Iris pigment epithelial cell (primary cell): ENCODE results near the gene FAF1.
"Not testable (repeated sequence)": the region's sequence is repeated elsewhere in the genome, so short reads cannot be mapped to it uniquely, and the experiment has no call there.

ENCODE experiments used
- DNase-seq: peaks from one replicate; pipeline ENCODE4 v3.0.0-alpha.2; 2011; ENCODE audit warnings: low read depth

Gene FAF1

GRCh38 chr1:50774759-50775351 lies 185.2 kb downstream of the FAF1 start:
- peak; percentile 67 for DNase-seq

- no peak for DNase-seq
Observed at GRCh38 chr1:50766688-50767087, 193.4 kb downstream of the FAF1 start.

- DNase-seq, result not testable (repeated sequence)
Observed at GRCh38 chr1:50756543-50756942, 203.5 kb downstream of the FAF1 start.

GRCh38 chr1:50754764-50755163 lies 205.3 kb downstream of the FAF1 start:
- DNase-seq, result peak; percentile 3

GRCh38 chr1:50750021-50750619 lies 209.9 kb downstream of the FAF1 start:
- peak; percentile 54 for DNase-seq

- no peak for DNase-seq
Observed at GRCh38 chr1:50747394-50747793, 212.7 kb downstream of the FAF1 start.

GRCh38 chr1:50742523-50742922 lies 217.5 kb downstream of the FAF1 start:
- peak; percentile 68 for DNase-seq

GRCh38 chr1:50739125-50739524 lies 220.9 kb downstream of the FAF1 start:
- DNase-seq, result no peak

GRCh38 chr1:50735443-50735842 lies 224.6 kb downstream of the FAF1 start:
- peak; percentile 47 for DNase-seq

GRCh38 chr1:50727578-50727977 lies 232.5 kb downstream of the FAF1 start:
- not testable (repeated sequence) for DNase-seq

GRCh38 chr1:50724626-50725286 lies 235.3 kb downstream of the FAF1 start:
- DNase-seq, result peak; percentile 30

- no peak for DNase-seq
Observed at GRCh38 chr1:50720457-50721053, 239.5 kb downstream of the FAF1 start.

GRCh38 chr1:50719126-50719525 lies 240.9 kb downstream of the FAF1 start:
- DNase-seq, result no peak

GRCh38 chr1:50717327-50717726 lies 242.7 kb downstream of the FAF1 start:
- DNase-seq, result no peak

- DNase-seq, result not testable (repeated sequence)
Observed at GRCh38 chr1:50716455-50716854, 243.6 kb downstream of the FAF1 start.

- DNase-seq, result no peak
Observed at GRCh38 chr1:50710099-50710498, 250.0 kb downstream of the FAF1 start.

GRCh38 chr1:50707824-50708223 lies 252.2 kb downstream of the FAF1 start:
- DNase-seq, result no peak

GRCh38 chr1:50705699-50706098 lies 254.4 kb downstream of the FAF1 start:
- no peak for DNase-seq

GRCh38 chr1:50705041-50705440 lies 255.0 kb downstream of the FAF1 start:
- no peak for DNase-seq

- DNase-seq, result peak; percentile 34
Observed at GRCh38 chr1:50704126-50704525, 255.9 kb downstream of the FAF1 start.

- DNase-seq, result no peak
Observed at GRCh38 chr1:50703240-50703639, 256.8 kb downstream of the FAF1 start.

GRCh38 chr1:50702395-50702794 lies 257.7 kb downstream of the FAF1 start:
- DNase-seq, result no peak

GRCh38 chr1:50701706-50702317 lies 258.3 kb downstream of the FAF1 start:
- DNase-seq, result no peak
